Colonic mucosa (tissue), 4 donors: ENCODE results near the gene ZNF277. TPM values are rescaled to one million over a fixed set of nuclear protein-coding genes. Genes with fewer than 3 reads are reported as not detected.

Source experiments
- DNase-seq: peaks from one replicate; pipeline ENCODE4 v3.0.0-alpha.2; 2020
- H3K27ac ChIP-seq: fragments of 200-600 bp; one replicate; pipeline ENCODE4 v1.8.0; 2021
- H3K27me3 ChIP-seq: fragments of 200-600 bp; one replicate; pipeline ENCODE4 v1.8.0; 2021
- H3K36me3 ChIP-seq: fragments of 200-600 bp; one replicate; pipeline ENCODE4 v1.8.0; 2021
- H3K4me1 ChIP-seq: fragments of 200-600 bp; one replicate; pipeline ENCODE4 v1.8.0; 2021; ENCODE audit warnings: mild to moderate bottlenecking
- H3K4me3 ChIP-seq: fragments of 200-600 bp; one replicate; pipeline ENCODE4 v1.8.0; 2021
- H3K9ac ChIP-seq, 2 donors: one replicate each; pipeline ENCODE4 v1.7.0; 2013; ENCODE audit warnings: control low read depth in 2 of 2, low read depth in 2 of 2, low read length in 2 of 2
- H3K9me3 ChIP-seq: fragments of 200-600 bp; one replicate; pipeline ENCODE4 v1.8.0; 2021
- intact Hi-C: fragments of 100-400 bp; cut with DNase I; formaldehyde crosslinking; loops from one replicate; pipeline ENCODE4 v1.14.1; 2022
- total RNA-seq, 2 donors: library from RNA; stranded (reverse); fragmentation: NEBNext Ultra II Directional in 1 of 2; extraction: Animal tissue kit (Norgen Biotek cat#: 25700) in 1 of 2; gene quantifications; one replicate each; pipeline ENCODE4 v1.2.1, GENCODE V29; 2021
- TF ChIP-seq, protein P1 (sequence below): fragments of 200-600 bp; IDR thresholded peaks from one replicate; pipeline ENCODE4 v1.8.0; 2022; ENCODE audit warnings: antibody characterized with exemption, mild to moderate bottlenecking
- donor health status: healthy.
- donor health status: DM: no; HTN: no; CAD: no.
- donor health status: DM: no; HTN: no; CAD: no.

Gene ZNF277
- total RNA-seq, 2 donors from 2014 or later, result 14.1 to 27.4 TPM

DNA sequence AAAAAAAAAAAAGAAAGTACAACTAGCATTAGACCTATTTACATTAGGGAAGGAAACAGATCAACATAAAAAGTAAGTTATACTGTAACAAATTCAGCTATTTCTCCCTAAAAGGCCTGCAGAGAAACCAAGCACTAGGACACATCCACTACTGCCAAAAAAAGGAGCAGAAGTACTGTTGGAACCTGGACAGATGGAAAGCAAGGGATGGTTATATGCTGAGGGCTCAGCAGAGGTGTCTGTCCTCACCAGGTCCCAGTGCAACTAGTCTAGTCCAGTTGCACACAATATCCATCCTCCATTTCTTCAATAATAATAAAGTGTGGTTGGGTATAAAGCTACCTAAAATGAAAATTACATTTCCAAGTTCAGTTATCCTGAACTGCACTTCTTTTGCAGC is 140.6 kb downstream of the ZNF277 start:
- Histone ChIP-seq H3K9ac (no peak overlapping the region), H3K4me1 (no peaks in the 10 kb centered on the region), H3K9me3 (no peaks in the 10 kb centered on the region), H3K36me3 (no peaks in the 10 kb centered on the region), H3K27me3 (no peaks in the 10 kb centered on the region), H3K4me3 (no peak overlapping the region), H3K27ac (no peak overlapping the region)
- TF ChIP-seq, protein P1, sequence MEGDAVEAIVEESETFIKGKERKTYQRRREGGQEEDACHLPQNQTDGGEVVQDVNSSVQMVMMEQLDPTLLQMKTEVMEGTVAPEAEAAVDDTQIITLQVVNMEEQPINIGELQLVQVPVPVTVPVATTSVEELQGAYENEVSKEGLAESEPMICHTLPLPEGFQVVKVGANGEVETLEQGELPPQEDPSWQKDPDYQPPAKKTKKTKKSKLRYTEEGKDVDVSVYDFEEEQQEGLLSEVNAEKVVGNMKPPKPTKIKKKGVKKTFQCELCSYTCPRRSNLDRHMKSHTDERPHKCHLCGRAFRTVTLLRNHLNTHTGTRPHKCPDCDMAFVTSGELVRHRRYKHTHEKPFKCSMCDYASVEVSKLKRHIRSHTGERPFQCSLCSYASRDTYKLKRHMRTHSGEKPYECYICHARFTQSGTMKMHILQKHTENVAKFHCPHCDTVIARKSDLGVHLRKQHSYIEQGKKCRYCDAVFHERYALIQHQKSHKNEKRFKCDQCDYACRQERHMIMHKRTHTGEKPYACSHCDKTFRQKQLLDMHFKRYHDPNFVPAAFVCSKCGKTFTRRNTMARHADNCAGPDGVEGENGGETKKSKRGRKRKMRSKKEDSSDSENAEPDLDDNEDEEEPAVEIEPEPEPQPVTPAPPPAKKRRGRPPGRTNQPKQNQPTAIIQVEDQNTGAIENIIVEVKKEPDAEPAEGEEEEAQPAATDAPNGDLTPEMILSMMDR, result no peak
- intact Hi-C loops, result no loop called here
- DNase-seq, result no peak

DNA sequence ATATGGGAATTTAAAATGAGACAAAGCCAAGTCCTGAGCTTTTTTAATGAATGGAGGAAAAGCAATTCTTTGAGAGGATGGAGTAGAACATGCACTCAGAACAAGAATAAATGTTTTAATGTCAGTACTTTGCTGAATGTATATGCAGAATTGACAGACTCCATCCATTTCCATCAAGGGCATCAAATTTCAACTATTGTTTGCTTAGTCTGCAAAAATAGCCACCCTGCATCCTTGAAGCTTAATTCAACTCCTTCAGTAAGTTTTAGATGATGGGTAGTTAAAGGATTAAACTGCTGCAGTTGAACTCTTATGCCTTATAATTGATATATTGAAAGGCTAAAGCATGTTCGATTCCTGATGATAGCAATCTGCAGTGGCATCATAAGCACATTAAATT is 144.1 kb downstream of the ZNF277 start:
- Histone ChIP-seq H3K27me3 (no peaks in the 10 kb centered on the region), H3K9ac (no peak overlapping the region), H3K4me3 (no peak overlapping the region), H3K27ac (no peak overlapping the region), H3K36me3 (no peaks in the 10 kb centered on the region), H3K9me3 (no peaks in the 10 kb centered on the region), H3K4me1 (no peaks in the 10 kb centered on the region)
- TF ChIP-seq, protein P1, result no peak
- no peak for DNase-seq
- intact Hi-C loops, result no loop called here

DNA sequence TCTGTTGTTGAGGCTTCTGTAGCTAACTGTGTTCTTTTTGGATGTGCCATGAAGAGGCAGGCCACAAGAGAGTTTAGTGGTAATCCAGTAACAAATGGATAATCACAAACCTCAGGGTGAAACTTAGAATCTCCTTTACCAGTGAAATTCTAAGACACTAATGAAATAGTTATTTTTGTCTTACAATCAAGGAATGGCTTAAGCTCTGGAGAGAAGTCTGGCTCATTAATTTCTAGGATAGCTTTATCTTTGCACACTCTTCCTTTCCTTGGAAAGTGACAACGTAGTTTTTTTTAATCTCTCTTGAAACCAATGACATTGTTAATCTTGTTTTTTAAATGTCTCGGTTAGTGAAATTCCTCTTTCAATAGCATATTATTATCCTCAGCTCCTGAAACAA is 150.1 kb downstream of the ZNF277 start:
- TF ChIP-seq, protein P1, result no peak
- Histone ChIP-seq H3K36me3 (no peaks in the 10 kb centered on the region), H3K9ac (no peak overlapping the region), H3K9me3 (no peaks in the 10 kb centered on the region), H3K27ac (no peak overlapping the region), H3K4me3 (no peak overlapping the region), H3K27me3 (no peaks in the 10 kb centered on the region), H3K4me1 (no peaks in the 10 kb centered on the region)
- intact Hi-C loops, result no loop called here
- no peak for DNase-seq

DNA sequence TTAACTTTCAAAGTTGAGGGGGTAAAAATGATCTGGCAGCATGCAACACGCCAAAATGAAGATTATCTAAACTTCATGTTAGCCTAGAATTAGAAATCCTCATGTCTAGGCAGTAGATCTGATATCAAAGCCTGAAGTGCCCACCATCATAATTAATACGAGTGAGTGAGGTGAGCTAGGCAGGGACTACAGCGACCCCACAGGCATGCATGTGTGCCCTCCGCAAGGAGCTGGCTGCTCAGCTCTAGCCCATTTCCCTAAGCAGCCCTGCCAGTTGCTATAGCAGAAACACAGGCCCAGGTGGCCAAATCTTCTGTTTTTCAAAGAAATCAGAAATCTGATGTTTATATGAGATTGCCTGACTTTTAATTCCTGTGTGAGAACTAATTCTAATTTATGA is 150.6 kb downstream of the ZNF277 start:
- intact Hi-C loops, result no loop called here
- Histone ChIP-seq H3K27ac (no peak overlapping the region), H3K4me3 (no peak overlapping the region), H3K27me3 (no peaks in the 10 kb centered on the region), H3K4me1 (no peaks in the 10 kb centered on the region), H3K36me3 (no peaks in the 10 kb centered on the region), H3K9me3 (no peaks in the 10 kb centered on the region), H3K9ac (no peak overlapping the region)
- DNase-seq, result no peak
- TF ChIP-seq, protein P1, result no peak

DNA sequence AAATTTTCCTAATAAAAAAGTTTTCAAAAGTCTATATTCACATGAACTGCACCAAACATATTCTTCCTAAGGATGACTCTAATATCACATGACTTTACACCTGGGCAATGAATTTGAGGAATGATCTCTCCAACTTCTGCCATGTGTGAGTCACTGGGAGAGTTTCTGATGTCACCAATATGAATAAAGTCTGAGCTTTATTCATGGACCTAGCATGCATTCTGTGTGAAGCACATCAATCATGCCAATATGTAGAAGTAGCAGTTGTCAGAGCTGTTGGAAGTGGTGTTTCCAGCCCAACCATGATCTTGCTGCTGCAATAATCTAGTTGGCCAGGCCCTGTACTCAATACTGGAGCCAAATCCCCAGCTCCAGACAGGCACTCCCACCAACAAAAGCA is 152.0 kb downstream of the ZNF277 start:
- DNase-seq, result no peak
- no peaks in the 10 kb centered on the region for H3K36me3 ChIP-seq
- TF ChIP-seq, protein P1, result no peak
- H3K27me3 ChIP-seq, result no peaks in the 10 kb centered on the region
- H3K9ac ChIP-seq, result no peak overlapping the region
- no peak overlapping the region for H3K27ac ChIP-seq
- H3K9me3 ChIP-seq, result no peaks in the 10 kb centered on the region
- H3K4me1 ChIP-seq, result no peaks in the 10 kb centered on the region
- intact Hi-C loops, result no loop called here
- no peak overlapping the region for H3K4me3 ChIP-seq

DNA sequence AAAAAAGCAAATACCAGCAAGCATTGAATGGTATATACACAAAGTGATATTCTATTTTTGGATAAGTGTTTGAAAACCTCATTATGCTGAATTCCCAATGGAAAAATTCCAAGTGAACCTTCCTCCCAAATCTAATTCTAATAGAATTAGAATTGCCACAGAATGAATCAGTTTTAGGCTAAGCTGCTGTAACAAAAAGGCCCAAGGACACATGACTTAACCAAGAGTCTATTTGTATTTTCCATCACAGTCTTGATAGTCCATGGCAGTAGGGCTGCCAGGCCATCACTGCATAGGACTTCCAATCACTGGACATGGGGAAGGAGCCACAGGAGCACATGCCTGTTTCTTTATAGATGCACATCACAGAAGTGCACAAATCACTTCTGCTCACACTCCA is 152.6 kb downstream of the ZNF277 start:
- no peak overlapping the region for H3K4me3 ChIP-seq
- no peak for DNase-seq
- H3K9ac ChIP-seq, result no peak overlapping the region
- H3K4me1 ChIP-seq, result no peaks in the 10 kb centered on the region
- H3K9me3 ChIP-seq, result no peaks in the 10 kb centered on the region
- H3K27me3 ChIP-seq, result no peaks in the 10 kb centered on the region
- H3K27ac ChIP-seq, result no peak overlapping the region
- intact Hi-C loops, result no loop called here
- H3K36me3 ChIP-seq, result no peaks in the 10 kb centered on the region
- TF ChIP-seq, protein P1, result no peak
